Astrocyte (in vitro differentiated cells and primary cell): ENCODE data around the gene CCDC197. TPM values are rescaled to one million over a fixed set of nuclear protein-coding genes. Genes with fewer than 3 reads are reported as not detected.

ENCODE experiments used
- DNase-seq: peaks from one replicate; pipeline ENCODE4 v3.0.0-alpha.2; 2010; ENCODE audit warnings: low read depth
- FAIRE-seq: peaks from 2 replicates; lab custom pipeline; 2011; peaks lifted over from hg19 to GRCh38; lab: Jason Lieb, UNC
- H2AFZ ChIP-seq: 2 replicates; pipeline ENCODE4 v1.6.0; 2012; ENCODE audit warnings: low read depth, low read length, inconsistent platforms
- H3K27ac ChIP-seq: 2 replicates; pipeline ENCODE4 v1.5.1; 2011; ENCODE audit warnings: low read depth, low read length, inconsistent platforms
- H3K27me3 ChIP-seq: 2 replicates; pipeline ENCODE4 v1.6.0; 2011; ENCODE audit warnings: low read length, inconsistent platforms; ENCODE audit not compliant: insufficient read depth
- H3K36me3 ChIP-seq: 2 replicates; pipeline ENCODE4 v1.5.1; 2011; ENCODE audit warnings: low read length, inconsistent platforms; ENCODE audit not compliant: insufficient read depth
- H3K4me1 ChIP-seq: 2 replicates; pipeline ENCODE4 v1.5.1; 2011; ENCODE audit warnings: low read length, inconsistent platforms; ENCODE audit not compliant: insufficient read depth
- H3K4me2 ChIP-seq: 2 replicates; pipeline ENCODE4 v1.6.0; 2012; ENCODE audit warnings: low read length, inconsistent platforms
- H3K4me3 ChIP-seq: 2 replicates; pipeline ENCODE4 v1.5.1; 2011; ENCODE audit warnings: low read depth, mild to moderate bottlenecking, low read length, inconsistent platforms; ENCODE audit not compliant: insufficient read depth
- H3K79me2 ChIP-seq: 2 replicates; pipeline ENCODE4 v1.6.0; 2012; ENCODE audit warnings: mild to moderate bottlenecking, low read length, inconsistent platforms; ENCODE audit not compliant: insufficient read depth
- H3K9ac ChIP-seq: 2 replicates; pipeline ENCODE4 v1.6.0; 2012; ENCODE audit warnings: mild to moderate bottlenecking, low read length, inconsistent platforms
- H3K9me3 ChIP-seq: 2 replicates; pipeline ENCODE4 v1.5.1; 2012; ENCODE audit warnings: low read depth, mild to moderate bottlenecking, low read length, inconsistent platforms; ENCODE audit not compliant: insufficient read depth
- H4K20me1 ChIP-seq: 2 replicates; pipeline ENCODE4 v1.6.0; 2012; ENCODE audit warnings: low read length, inconsistent platforms; ENCODE audit not compliant: insufficient read depth
- H3K27ac Mint-ChIP-seq: one replicate; pipeline ENCODE4 v1.8.0; 2021; ENCODE audit warnings: mild to moderate bottlenecking, mixed read lengths; ENCODE audit not compliant: unreplicated experiment
- H3K27me3 Mint-ChIP-seq: one replicate; pipeline ENCODE4 v1.8.0; 2021; ENCODE audit warnings: low read depth, mixed read lengths; ENCODE audit not compliant: unreplicated experiment
- H3K36me3 Mint-ChIP-seq: one replicate; pipeline ENCODE4 v1.8.0; 2021; ENCODE audit warnings: low read depth, mixed read lengths; ENCODE audit not compliant: unreplicated experiment
- H3K4me1 Mint-ChIP-seq: one replicate; pipeline ENCODE4 v1.8.0; 2021; ENCODE audit warnings: low read depth, mixed read lengths; ENCODE audit not compliant: unreplicated experiment
- H3K4me3 Mint-ChIP-seq: one replicate; pipeline ENCODE4 v1.8.0; 2021; ENCODE audit warnings: mild to moderate bottlenecking, moderate library complexity, mixed read lengths; ENCODE audit not compliant: unreplicated experiment
- H3K9me3 Mint-ChIP-seq: one replicate; pipeline ENCODE4 v1.8.0; 2021; ENCODE audit warnings: mild to moderate bottlenecking, mixed read lengths; ENCODE audit not compliant: unreplicated experiment
- EZH2 ChIP-seq: IDR thresholded peaks from 2 replicates; pipeline ENCODE4 v1.6.1; 2012; ENCODE audit warnings: mild to moderate bottlenecking, low read length, inconsistent platforms; ENCODE audit not compliant: insufficient read depth
- total RNA-seq: library from RNA; stranded (reverse); gene quantifications from 2 replicates; pipeline ENCODE4 v1.2.1, GENCODE V29; 2021
- TF ChIP-seq, protein P1 (sequence below): IDR thresholded peaks from 2 replicates; pipeline ENCODE4 v1.5.1; 2011; ENCODE audit warnings: low read depth, mild to moderate bottlenecking, inconsistent platforms, low read length, moderate library complexity; ENCODE audit not compliant: insufficient read depth

Gene CCDC197
- total RNA-seq, 1 donor from 2014 or later: not detected

- H3K27me3 ChIP-seq: no peaks in the 10 kb centered on the region
- peak overlapping the region; percentile 41 for H3K4me3 Mint-ChIP-seq
- peak overlapping the region; percentile 19 for H3K27ac ChIP-seq
- no peak overlapping the region for H2AFZ ChIP-seq
- H3K9ac ChIP-seq: no peak overlapping the region
- no peaks in the 10 kb centered on the region for H3K36me3 ChIP-seq
- peak; percentile 62 for DNase-seq
- TF ChIP-seq, protein P1, sequence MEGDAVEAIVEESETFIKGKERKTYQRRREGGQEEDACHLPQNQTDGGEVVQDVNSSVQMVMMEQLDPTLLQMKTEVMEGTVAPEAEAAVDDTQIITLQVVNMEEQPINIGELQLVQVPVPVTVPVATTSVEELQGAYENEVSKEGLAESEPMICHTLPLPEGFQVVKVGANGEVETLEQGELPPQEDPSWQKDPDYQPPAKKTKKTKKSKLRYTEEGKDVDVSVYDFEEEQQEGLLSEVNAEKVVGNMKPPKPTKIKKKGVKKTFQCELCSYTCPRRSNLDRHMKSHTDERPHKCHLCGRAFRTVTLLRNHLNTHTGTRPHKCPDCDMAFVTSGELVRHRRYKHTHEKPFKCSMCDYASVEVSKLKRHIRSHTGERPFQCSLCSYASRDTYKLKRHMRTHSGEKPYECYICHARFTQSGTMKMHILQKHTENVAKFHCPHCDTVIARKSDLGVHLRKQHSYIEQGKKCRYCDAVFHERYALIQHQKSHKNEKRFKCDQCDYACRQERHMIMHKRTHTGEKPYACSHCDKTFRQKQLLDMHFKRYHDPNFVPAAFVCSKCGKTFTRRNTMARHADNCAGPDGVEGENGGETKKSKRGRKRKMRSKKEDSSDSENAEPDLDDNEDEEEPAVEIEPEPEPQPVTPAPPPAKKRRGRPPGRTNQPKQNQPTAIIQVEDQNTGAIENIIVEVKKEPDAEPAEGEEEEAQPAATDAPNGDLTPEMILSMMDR: no peak
- TF ChIP-seq EZH2: no peak
- H3K9me3 Mint-ChIP-seq: peaks cover 2% of the 10 kb centered on the region
- no peak overlapping the region for H3K27ac Mint-ChIP-seq
- H4K20me1 ChIP-seq: no peaks in the 10 kb centered on the region
- H3K36me3 Mint-ChIP-seq: peaks cover 4% of the 10 kb centered on the region
- FAIRE-seq: peak; percentile 56
- peak overlapping the region; percentile 51 for H3K4me2 ChIP-seq
- no peaks in the 10 kb centered on the region for H3K4me1 Mint-ChIP-seq
- H3K79me2 ChIP-seq: no peaks in the 10 kb centered on the region
- H3K27me3 Mint-ChIP-seq: peaks cover 4% of the 10 kb centered on the region
- H3K4me3 ChIP-seq: no peak overlapping the region
- peaks cover 26% of the 10 kb centered on the region for H3K4me1 ChIP-seq
- H3K9me3 ChIP-seq: no peaks in the 10 kb centered on the region
Observed at GRCh38 chr14:94028450-94028826, 31.3 kb downstream of the CCDC197 start.

- no peaks in the 10 kb centered on the region for H3K79me2 ChIP-seq
- no peak overlapping the region for H3K27ac ChIP-seq
- Mint-ChIP-seq H3K27me3 (no peaks in the 10 kb centered on the region), H3K4me1 (no peaks in the 10 kb centered on the region), H3K36me3 (peaks cover 4% of the 10 kb centered on the region), H3K4me3 (no peak overlapping the region), H3K27ac (no peak overlapping the region), H3K9me3 (peaks cover 2% of the 10 kb centered on the region)
- no peak overlapping the region for H3K4me3 ChIP-seq
- FAIRE-seq: no peak
- H3K36me3 ChIP-seq: no peaks in the 10 kb centered on the region
- no peak overlapping the region for H2AFZ ChIP-seq
- no peak for DNase-seq
- no peak overlapping the region for H3K4me2 ChIP-seq
- TF ChIP-seq EZH2: no peak
- TF ChIP-seq, protein P1: no peak
- no peak overlapping the region for H3K9ac ChIP-seq
- H3K4me1 ChIP-seq: peaks cover 26% of the 10 kb centered on the region
- H4K20me1 ChIP-seq: no peaks in the 10 kb centered on the region
- H3K27me3 ChIP-seq: no peaks in the 10 kb centered on the region
- no peaks in the 10 kb centered on the region for H3K9me3 ChIP-seq
Observed at GRCh38 chr14:94029265-94029664, 32.2 kb downstream of the CCDC197 start.

DNA sequence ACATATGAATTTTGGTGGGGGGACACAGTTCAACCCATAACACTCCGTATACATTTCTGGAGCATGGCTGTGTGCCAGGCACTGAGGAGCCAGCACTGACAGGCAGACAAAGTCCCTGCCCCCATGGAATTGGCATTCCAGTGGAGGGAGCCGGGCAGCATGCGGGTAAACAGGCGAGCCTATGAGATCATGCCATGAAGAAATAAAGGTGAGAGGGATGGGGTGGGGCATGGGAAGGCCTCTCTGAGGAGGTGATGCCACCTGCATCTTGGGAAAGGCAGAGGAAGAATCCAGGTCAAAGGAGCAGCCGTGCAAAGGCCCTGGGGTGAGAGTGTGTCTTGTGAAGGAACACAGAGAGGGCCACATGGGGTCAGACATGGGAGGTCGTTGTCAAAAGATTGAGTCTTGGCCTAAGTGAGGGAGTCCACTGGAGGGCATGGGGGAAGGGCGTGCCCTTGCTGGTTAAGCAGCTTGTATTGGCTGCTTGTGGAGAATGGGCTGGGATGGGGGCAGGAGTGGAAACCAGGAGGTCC is 32.6 kb downstream of the CCDC197 start:
- Mint-ChIP-seq H3K4me3 (no peak overlapping the region), H3K9me3 (peaks cover 2% of the 10 kb centered on the region)

More for the DNA sequence above, 32.6 kb downstream of the CCDC197 start:
- Histone ChIP-seq H3K4me1 (peaks cover 26% of the 10 kb centered on the region), H2AFZ (no peak overlapping the region), H3K27me3 (no peaks in the 10 kb centered on the region), H3K36me3 (no peaks in the 10 kb centered on the region), H3K4me3 (no peak overlapping the region), H3K9ac (no peak overlapping the region), H3K27ac (no peak overlapping the region), H3K9me3 (no peaks in the 10 kb centered on the region), H4K20me1 (no peaks in the 10 kb centered on the region), H3K79me2 (no peaks in the 10 kb centered on the region), H3K4me2 (no peak overlapping the region)
- no peak overlapping the region for H3K27ac Mint-ChIP-seq
- TF ChIP-seq EZH2: no peak
- TF ChIP-seq, protein P1: no peak
- peaks cover 4% of the 10 kb centered on the region for H3K36me3 Mint-ChIP-seq
- H3K4me1 Mint-ChIP-seq: no peaks in the 10 kb centered on the region
- H3K27me3 Mint-ChIP-seq: no peaks in the 10 kb centered on the region
- no peak for DNase-seq
- no peak for FAIRE-seq
